Stomach (tissue), 9 donors: ENCODE data around the gene OR11H6. TPM values are rescaled to one million over a fixed set of nuclear protein-coding genes. Genes with fewer than 3 reads are reported as not detected.

Experiments used
- DNase-seq, 2 donors: peaks; one replicate each; pipeline versions ENCODE4 v3.0.0 to v3.0.0-alpha.2; 2013 to 2019
- H3K27ac ChIP-seq, 5 donors: fragments of 200-600 bp in 4 of 5; sonication (generic) in 4 of 5; one replicate each; pipeline ENCODE4 v1.5.1; 2013 to 2019; ENCODE audit warnings: mild to moderate bottlenecking in 1 of 5, moderate library complexity in 1 of 5
- H3K27me3 ChIP-seq, 3 donors: fragments of 200-600 bp; sonication (generic); one replicate each; pipeline ENCODE4 v1.5.1; 2017 to 2019; ENCODE audit warnings: mixed run types in 1 of 3
- H3K36me3 ChIP-seq, 4 donors: fragments of 200-600 bp; sonication (generic); 1 replicate in 3 of 4; 2 replicates in 1 of 4; pipeline ENCODE4 v1.5.1; 2016 to 2019
- H3K4me1 ChIP-seq, 4 donors: fragments of 200-600 bp; sonication (generic); one replicate each; pipeline ENCODE4 v1.5.1; 2016 to 2019
- H3K4me3 ChIP-seq, 4 donors: fragments of 200-600 bp; sonication (generic) in 3 of 4; one replicate each; pipeline ENCODE4 v1.5.1; 2016 to 2019; ENCODE audit warnings: mild to moderate bottlenecking in 1 of 4
- H3K9me3 ChIP-seq, 4 donors: fragments of 200-600 bp; sonication (generic); one replicate each; pipeline ENCODE4 v1.5.1; 2016 to 2019
- CTCF ChIP-seq, 7 experiments: fragments of 450-650 bp in 4 of 7; fragments of 200-600 bp in 3 of 7; sonication (generic) in 3 of 7; IDR thresholded peaks; one replicate each; pipeline ENCODE4 v1.5.1; 2016 to 2019; ENCODE audit warnings: antibody characterized with exemption in 7 of 7, control low read depth in 2 of 7, mild to moderate bottlenecking in 1 of 7
- EP300 ChIP-seq: sonication (generic); formaldehyde crosslinking; IDR thresholded peaks from one replicate; pipeline ENCODE4 v1.6.1; 2017; ENCODE audit warnings: antibody characterized with exemption
- POLR2A ChIP-seq, 4 donors: fragments of 450-650 bp; IDR thresholded peaks; one replicate each; pipeline ENCODE4 v1.6.1; 2016; ENCODE audit warnings: antibody characterized with exemption in 4 of 4, control low read depth in 2 of 4, mild to moderate bottlenecking in 1 of 4, moderate library complexity in 1 of 4
- POLR2AphosphoS5 ChIP-seq, 3 donors: sonication (generic); formaldehyde crosslinking; IDR thresholded peaks; one replicate each; pipeline ENCODE4 v1.6.1; 2016; ENCODE audit warnings: antibody characterized with exemption in 3 of 3
- WGBS, 5 donors: extraction: QIAGEN DNeasy Blood & Tissue Kit in 3 of 5; methylation state at CpG; one replicate each; pipeline versions ENCODE4 v1.1.5 to v1.1.7; 2013 to 2018; 5-methylcytosine and 5-hydroxymethylcytosine counted together
- intact Hi-C: fragments of 100-400 bp; cut with DNase I; formaldehyde crosslinking; loops from one replicate; pipeline ENCODE4 v1.15.1; 2023; ENCODE audit warnings: low total_unique reads
- polyA plus RNA-seq, 3 donors: library from polyadenylated mRNA; stranded (reverse); fragments of 200-250 nt; gene quantifications; one replicate each; pipeline ENCODE4 v1.2.3, GENCODE V29; 2013
- total RNA-seq, 5 donors: library from RNA; depleted of rRNA; stranded (reverse); fragments of >200 nt; gene quantifications; one replicate each; pipeline versions ENCODE4 v1.1.0 to v1.2.3, GENCODE V29; 2014 to 2016
- donor health status: healthy with polysubstance abuse.
- donor health status: Bipolar disorder and iron deficiency.
- donor health status: healthy.

The OR11H6 gene
- total and polyA plus RNA-seq, 8 donors = not detected

DNA sequence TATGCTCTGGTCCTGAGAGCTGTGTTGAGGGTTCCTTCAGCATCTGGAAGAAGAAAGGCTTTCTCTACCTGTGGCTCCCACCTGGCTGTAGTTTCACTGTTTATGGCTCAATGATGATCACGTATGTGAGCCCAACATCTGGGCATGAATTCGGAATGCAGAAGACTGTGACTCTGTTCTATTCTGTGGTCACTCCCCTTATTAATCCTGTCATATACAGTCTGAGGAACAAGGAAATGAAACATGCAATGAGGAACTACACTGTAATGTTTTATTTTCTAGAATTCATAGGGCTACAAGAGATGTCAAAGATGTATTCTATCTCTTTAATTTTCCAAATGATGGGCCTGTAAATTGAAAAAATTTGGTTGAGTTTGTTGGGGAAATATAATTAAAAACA is 43.6 kb upstream of the OR11H6 start:
- intact Hi-C loops = no loop called here
- H3K4me3 ChIP-seq = no peak overlapping the region
- WGBS, 5 donors = 67 to 82% (median 78%) methylated on average over 2 of the region's 2 CpGs
- H3K36me3 ChIP-seq = no peaks in the 10 kb centered on the region
- H3K4me1 ChIP-seq = no peaks in the 10 kb centered on the region
- TF ChIP-seq POLR2AphosphoS5 (IDR thresholded peaks at IDR 0.05) = no peak
- TF ChIP-seq EP300 = no peak
- TF ChIP-seq CTCF (IDR thresholded peaks at IDR 0.05) = no peak
- no peak for TF ChIP-seq POLR2A (IDR thresholded peaks at IDR 0.05)
- no peak for DNase-seq
- no peaks in the 10 kb centered on the region for H3K9me3 ChIP-seq
- no peaks in the 10 kb centered on the region for H3K27me3 ChIP-seq
- H3K27ac ChIP-seq = no peak overlapping the region

DNA sequence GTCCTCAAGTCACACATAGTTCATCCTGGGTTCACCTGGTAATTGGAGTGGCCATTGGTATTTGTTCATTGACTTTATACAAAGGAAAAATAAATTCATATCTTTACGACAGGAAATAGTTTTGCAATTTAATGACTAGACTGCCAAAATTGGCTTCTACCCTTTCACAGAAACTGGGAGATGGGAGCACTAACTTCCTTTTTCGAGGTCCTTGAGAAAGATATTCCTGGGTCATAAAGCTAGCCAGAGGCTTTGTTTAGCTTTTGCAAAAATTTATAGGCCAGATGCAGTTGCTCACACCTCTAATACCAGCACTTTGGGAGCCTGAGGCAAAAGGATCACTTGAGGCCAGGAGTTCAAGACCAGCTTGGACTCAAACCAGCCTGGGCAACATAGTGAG is 43.0 kb upstream of the OR11H6 start:
- Histone ChIP-seq H3K36me3 (no peaks in the 10 kb centered on the region), H3K9me3 (no peaks in the 10 kb centered on the region), H3K27ac (no peak overlapping the region), H3K4me3 (no peak overlapping the region), H3K27me3 (no peaks in the 10 kb centered on the region), H3K4me1 (no peaks in the 10 kb centered on the region)
- intact Hi-C loops = no loop called here
- DNase-seq = no peak
- TF ChIP-seq POLR2A (IDR thresholded peaks at IDR 0.05) (no peak), POLR2AphosphoS5 (IDR thresholded peaks at IDR 0.05) (no peak), CTCF (IDR thresholded peaks at IDR 0.05) (no peak), EP300 (no peak)
- WGBS, 5 donors = 43 to 69% (median 55%) methylated on average over 2 of the region's 2 CpGs

DNA sequence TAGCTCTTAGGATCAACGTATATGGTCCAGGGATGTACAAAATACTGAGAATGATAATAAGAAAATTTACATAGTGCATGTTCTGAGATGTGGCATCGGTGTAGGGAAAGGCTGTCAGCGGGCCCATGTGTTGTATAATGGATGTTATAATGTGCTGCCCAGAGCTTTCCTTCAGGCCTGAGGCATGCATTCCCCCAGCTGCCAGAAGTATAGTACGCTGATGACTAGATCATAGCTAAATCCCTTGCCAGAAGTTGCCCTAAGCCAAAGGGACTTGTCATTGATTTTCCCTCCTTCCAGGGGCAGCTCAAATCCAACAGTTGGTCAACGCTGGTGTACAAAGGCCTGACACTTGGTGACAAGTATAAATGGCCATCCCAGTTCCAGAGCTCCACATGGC is 39.3 kb upstream of the OR11H6 start:
- TF ChIP-seq EP300 (no peak), CTCF (IDR thresholded peaks at IDR 0.05) (no peak), POLR2A (IDR thresholded peaks at IDR 0.05) (no peak), POLR2AphosphoS5 (IDR thresholded peaks at IDR 0.05) (no peak)
- H3K36me3 ChIP-seq = no peaks in the 10 kb centered on the region
- no peak overlapping the region for H3K27ac ChIP-seq
- H3K9me3 ChIP-seq = no peaks in the 10 kb centered on the region
- H3K27me3 ChIP-seq = peaks cover 0 to 5% (median 0%) of the 10 kb centered on the region in 3 donors
- WGBS, 5 donors = 49 to 61% (median 55%) methylated on average over 5 of the region's 5 CpGs
- intact Hi-C loops = no loop called here
- no peak overlapping the region for H3K4me3 ChIP-seq
- DNase-seq = no peak
- H3K4me1 ChIP-seq = no peaks in the 10 kb centered on the region

- intact Hi-C loops = no loop called here
- DNase-seq = no peak
- TF ChIP-seq CTCF (IDR thresholded peaks at IDR 0.05) = no peak
- no peak for TF ChIP-seq POLR2AphosphoS5 (IDR thresholded peaks at IDR 0.05)
- Histone ChIP-seq H3K4me3 (no peak within 1 kb of the TSS), H3K36me3 (no peaks in the 10 kb centered on the region), H3K27ac (no peak within 1 kb of the TSS), H3K27me3 (peaks cover 0 to 5% (median 0%) of the 10 kb centered on the region in 3 donors), H3K9me3 (no peaks in the 10 kb centered on the region), H3K4me1 (no peaks in the 10 kb centered on the region)
- 45 to 63% (median 54%) methylated on average over 1 of the region's 1 CpG for WGBS, 5 donors
These were observed 32.9 kb upstream of the OR11H6 start, which contains the start of gene OR11G2 for GRCh38 chr14:20190596-20190995. Gene OR11G2, plus strand, starts transcription at chr14:20190896. Its CDS starts 6,542 bp downstream, at chr14:20197438.
